ENCODE data around the gene PODXL.

- TF ChIP-seq, protein P1, sequence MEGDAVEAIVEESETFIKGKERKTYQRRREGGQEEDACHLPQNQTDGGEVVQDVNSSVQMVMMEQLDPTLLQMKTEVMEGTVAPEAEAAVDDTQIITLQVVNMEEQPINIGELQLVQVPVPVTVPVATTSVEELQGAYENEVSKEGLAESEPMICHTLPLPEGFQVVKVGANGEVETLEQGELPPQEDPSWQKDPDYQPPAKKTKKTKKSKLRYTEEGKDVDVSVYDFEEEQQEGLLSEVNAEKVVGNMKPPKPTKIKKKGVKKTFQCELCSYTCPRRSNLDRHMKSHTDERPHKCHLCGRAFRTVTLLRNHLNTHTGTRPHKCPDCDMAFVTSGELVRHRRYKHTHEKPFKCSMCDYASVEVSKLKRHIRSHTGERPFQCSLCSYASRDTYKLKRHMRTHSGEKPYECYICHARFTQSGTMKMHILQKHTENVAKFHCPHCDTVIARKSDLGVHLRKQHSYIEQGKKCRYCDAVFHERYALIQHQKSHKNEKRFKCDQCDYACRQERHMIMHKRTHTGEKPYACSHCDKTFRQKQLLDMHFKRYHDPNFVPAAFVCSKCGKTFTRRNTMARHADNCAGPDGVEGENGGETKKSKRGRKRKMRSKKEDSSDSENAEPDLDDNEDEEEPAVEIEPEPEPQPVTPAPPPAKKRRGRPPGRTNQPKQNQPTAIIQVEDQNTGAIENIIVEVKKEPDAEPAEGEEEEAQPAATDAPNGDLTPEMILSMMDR (IDR thresholded peaks at IDR 0.05; ENCODE audit: poor library complexity, severe bottlenecking), result no peak
- TF ChIP-seq REST (IDR thresholded peaks at IDR 0.05; ENCODE audit: borderline replicate concordance) (no peak), EP300 (conservative IDR thresholded peaks at IDR 0.05; ENCODE audit: poor library complexity, severe bottlenecking) (no peak)
These were observed 97.2 kb downstream of the PODXL start for GRCh38 chr7:131459256-131459655.

Measured in neural cell (in vitro differentiated cells).